ENCODE measurements around the gene STRN4.
A peak's percentile ranks its signal among the peaks of the same experiment; 100 is the strongest.
"Not testable (repeated sequence)": the region's sequence is repeated elsewhere in the genome, so short reads cannot be mapped to it uniquely, and the experiment has no call there.

STRN4 gene

DNA sequence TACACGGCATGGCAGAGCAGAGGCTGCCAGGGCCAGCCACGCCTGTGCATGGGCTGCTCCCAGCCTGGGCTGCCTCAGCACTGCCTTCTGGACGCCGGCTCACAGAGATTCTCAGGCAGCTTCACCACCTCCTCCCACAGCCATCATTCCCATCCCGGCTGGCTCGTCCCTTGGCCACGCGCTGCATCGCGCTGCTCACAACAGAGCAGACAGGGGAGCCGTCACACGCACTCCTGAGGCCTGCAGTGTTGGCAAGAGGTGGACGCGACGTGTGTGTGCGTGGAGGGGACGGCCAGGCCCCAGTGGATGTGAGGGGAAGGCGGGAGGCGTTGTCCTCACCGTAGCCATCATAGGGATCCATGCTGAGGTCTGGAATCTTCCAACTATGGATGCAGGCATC lies 21.8 kb downstream of the STRN4 start:
- DNase-seq: no peak

GRCh38 chr19:46723471-46723870 lies 22.8 kb downstream of the STRN4 start:
- no peak for DNase-seq

DNA sequence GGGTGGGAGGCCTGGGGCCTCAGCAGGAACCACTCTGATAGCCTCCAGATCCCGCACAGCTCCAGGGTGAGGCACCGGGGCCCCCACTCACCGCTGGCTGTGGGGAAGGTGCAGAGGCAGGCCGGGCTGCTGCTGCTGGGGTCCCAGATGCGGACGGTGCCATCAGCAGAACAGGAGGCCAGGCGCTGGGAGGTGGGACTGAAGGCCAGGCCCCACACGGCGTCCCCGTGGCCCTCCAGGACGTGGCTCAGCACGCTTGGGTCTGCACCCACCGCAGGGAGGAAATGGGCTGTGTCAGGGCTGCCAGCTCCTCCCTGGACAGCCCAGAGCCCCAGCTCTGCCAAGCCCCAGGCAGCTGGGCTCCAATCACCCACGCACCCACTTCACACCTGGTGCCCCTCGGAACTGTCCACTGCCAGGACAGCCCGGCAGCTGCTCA lies 23.2 kb downstream of the STRN4 start:
- no peak for DNase-seq

DNA sequence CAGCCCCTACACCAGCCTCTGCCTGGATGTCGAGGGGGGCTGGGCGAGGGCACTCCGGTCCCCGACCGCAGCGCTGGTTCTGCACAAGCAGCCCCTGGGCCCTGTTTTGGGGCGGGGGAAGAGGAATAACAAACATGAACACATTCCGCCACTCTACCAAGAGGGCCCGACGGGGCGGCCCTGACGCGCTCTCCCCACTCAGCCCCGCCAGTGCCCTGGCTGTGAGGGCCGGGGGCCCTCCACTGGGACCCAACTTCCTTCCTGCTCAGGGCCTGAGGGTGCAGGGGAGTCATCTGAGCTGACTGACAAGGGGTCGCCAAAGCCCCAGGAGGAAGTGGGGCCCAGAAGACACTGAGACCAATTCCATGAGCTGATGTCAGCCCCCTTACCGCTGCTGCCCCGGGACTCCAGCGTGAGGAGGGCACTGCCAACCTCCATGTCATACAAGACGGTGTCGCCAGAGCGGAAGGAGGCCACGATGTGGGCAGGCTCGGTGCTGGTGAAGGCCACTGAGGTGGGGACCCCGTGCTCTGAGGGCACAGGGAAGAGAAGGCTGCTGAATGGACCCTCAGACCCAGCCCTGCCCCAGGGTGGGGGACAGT lies 23.7 kb downstream of the STRN4 start:
- DNase-seq: no peak

- DNase-seq: no peak
Measured at GRCh38 chr19:46722004-46722380, 24.3 kb downstream of the STRN4 start.

- no peak for DNase-seq
Measured at GRCh38 chr19:46721269-46722003, 24.8 kb downstream of the STRN4 start.

- DNase-seq: no peak
Measured at GRCh38 chr19:46720503-46721239, 25.6 kb downstream of the STRN4 start.

GRCh38 chr19:46719629-46720502 lies 26.4 kb downstream of the STRN4 start:
- DNase-seq: no peak

DNA sequence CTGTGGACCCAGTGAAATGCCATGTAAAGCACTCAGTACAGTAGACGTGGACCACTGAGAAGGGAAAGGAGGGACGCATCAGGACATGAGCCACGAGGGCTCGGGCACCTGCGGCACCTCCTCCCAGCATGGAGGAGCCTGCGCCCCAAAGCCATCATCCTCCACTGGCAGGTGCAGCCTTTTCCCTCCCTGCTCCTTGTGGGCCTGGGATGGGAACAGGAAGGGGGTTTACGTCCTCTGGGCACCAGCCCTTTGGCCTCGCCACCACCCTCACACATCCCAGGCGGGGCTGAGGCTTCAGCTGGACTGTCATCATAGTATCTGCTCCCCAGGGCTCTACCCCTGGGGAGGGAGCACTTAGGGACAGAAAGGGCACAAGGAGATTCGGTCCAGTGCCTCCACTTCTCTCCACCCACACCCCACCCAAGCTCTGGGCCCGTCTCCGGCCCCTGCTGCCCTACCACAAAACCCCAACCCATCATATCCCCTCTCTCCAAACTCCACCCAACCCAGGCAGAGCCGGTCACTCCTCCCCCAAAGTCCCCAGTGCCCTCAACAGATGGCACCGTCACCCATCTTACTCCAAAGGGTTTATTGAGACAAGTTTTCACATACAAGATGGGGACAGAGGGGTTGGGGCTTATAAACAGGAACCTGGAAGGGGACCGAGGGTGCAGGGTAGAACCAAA lies 27.2 kb downstream of the STRN4 start:
- DNase-seq: no peak

DNA sequence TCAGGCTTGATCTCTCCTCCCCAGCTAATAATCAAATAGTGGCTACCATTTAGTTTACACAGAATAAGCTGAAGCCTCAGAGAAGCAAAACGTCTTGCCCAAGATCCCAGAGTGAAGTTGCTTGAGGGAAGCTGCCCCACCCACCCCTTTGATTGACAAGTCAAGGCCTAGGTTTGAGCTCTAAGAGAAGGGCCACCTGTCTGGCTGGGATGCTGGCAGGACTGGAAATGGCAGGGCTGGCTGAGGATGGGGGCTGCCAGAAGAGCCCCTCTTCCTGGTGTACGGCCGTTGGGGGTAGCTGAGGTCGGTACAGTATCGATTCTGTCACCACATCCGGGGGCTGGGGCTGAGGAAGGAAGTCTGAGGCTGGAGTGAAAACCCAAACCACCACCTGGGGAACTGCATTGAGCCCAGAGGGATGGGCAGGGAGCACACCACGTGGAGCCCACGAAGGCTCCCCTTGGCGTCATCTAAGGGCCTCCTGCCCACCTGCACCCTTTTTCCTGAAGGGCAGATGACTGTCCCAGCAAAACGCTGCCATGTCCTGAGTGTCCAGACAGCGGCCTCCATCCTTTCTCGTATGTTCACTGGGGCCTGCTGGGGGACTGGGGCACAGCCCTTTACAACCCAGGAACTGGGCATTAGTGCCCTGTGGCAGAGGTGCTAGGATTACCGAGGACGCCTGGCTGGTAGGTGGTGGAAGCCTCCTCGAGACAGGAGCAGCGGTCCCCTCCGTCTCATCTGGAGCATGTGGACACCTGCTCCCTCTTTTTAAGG lies 27.9 kb downstream of the STRN4 start:
- no peak for DNase-seq

DNA sequence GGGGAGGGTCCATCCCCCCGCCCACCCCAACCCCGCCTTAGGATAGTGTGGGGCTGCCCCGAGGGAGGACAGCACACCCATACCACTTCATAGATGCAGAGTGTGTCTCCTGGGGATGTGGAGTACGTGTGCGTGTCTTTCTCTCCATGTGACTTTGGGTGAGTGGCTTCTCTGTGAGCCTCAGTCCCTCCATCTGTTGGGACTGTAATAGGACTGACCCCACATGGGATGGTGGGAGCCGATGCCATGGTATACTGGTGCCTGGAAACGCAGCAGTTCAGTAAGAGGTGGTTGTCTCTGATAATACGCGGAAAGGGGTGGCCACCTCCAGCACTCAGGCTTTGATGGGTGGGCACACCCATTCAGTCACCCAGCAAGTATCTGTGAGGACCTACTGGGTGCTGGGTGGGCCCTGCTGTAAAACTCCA lies 28.5 kb downstream of the STRN4 start:
- no peak for DNase-seq

DNA sequence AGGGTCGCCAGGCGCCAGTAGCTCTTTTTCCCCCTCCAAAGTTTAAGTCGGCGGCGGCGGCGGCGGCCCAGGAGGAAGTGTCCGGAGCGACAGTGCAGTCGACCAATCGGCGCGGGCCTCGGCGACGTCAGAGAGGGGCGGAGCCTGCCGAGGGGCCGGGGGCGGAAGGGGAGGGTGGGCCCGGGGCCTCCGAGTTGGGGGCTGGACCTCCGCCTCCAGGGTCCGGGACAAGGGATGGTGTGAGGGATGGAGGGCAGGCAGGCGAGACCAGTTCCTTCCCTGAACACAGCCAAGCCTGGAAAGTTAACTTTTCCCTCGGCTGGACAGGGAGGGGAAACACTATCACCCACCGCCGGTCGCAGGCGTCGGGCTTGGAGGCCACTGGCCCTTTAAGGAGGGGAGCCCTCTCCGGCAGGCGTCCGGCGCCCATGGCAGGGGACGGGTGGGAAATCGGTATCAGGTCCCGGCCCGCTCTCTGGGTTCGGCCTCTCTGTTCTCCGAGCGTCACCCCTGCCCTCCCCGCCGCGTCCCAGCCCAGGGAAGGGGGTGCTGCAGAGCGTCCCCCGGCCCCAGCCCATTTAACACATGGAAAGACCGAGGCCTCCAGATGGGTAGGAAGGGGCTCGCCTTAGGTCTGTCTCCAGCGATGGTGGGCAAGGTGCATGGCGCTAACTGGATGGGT lies 29.1 kb downstream of the STRN4 start, which contains the start of gene PRKD2:
Gene PRKD2, minus strand, starts transcription at position 81 of the 682 bp plus-strand sequence. CDS start 744 bp downstream, outside the sequence.
- peak; percentile 59 for DNase-seq

DNA sequence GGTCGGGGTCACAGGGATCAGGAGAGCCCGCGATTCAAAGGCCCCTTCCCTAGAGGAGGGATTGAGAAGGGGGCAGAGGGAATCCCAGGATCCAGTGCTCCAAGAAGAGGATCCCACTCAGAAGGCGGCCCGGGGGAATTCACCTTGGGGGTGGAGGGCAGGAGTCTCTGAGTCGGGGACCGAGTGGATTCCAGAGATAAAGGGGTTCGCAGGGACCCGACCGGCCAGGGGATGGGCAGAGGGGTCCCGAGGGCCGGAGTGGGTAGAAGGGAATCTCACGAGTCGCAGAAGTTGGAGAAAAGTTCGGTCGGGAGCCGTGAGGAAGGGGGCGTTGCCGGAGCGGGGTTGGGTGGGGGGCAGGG lies 29.6 kb downstream of the STRN4 start:
- no peak for DNase-seq

DNA sequence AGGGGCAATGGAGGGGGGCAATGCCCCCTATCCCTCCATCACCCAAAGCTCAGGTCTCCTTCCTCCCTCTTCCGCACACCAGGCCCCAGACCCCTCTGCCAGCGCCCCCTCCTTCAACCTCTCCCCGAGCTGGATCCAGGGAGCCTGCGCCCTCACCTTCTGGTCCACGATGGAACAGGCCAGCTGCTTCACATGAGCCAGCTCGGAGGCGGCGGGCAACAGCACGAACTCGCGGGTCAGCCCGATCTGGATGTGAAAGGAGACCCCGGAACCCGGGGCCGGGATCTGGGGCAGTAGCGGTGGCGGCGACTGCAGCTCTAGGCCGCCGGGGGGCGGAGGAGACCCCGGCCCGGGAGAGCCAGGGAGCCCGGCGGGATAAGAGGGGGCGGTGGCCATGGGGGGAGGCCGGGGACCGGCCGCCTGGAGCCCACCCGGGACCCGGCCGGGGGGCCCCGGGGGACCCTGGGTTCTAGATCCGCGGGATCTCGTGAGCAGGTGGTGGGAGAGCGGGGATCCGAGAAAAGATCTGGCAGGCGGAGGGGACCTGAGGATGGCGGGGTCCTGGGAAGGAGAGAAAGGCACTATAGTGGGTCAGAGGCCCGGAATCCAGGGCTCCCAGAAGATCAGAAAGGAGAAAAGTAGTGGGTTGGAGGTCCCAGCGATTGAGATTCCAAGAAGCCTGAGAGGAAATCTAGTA lies 30.1 kb downstream of the STRN4 start:
- no peak for DNase-seq

DNA sequence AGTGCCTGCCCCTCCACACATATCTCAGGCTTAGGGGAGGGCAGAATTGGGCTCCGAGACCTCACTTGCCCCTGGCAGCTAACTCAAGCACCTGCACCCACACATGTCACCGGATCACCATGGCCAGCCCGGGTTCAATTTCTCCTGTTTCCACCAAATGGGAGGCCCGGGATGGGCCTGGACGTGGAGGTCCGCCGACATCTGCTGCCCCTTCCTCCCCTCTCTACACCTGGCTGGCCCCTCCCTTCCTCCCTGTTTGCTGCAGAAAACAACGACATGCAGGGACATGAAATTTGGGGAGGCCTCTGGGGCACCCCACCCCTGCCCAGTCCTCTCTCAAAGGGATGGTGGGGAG lies 30.7 kb downstream of the STRN4 start:
- DNase-seq: no peak

DNA sequence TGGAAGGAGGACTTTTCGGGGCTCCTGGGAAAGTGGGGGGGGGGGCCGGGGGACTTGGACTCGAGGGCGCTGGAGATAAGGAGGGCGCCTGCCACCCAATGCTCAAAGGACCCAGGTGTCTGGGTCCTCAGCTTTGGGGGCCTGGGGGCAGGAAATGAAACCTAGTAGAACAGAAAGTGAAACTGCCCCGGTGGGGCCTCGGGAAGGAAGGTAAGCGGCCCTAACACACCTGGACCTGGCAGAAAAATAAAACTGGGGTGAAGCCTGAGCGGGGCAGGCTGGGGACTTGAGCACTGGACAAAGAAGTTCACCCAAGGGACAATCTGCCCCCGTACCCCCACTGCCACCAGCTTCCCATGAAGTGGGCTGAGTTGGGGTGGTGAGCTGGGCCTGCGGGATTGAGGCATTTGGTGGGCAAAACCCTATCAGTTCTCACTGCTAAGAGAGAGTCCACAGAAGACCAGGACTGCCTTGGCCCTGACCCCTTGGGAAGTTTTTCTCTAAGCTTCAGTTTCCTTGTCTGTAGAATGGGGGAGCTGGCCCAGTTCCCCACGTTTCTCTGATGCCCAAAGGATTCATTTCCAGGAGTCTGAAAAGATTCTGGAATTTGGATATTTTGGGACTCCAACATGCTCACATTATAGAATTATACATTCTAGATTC lies 31.7 kb downstream of the STRN4 start:
- no peak for DNase-seq

DNA sequence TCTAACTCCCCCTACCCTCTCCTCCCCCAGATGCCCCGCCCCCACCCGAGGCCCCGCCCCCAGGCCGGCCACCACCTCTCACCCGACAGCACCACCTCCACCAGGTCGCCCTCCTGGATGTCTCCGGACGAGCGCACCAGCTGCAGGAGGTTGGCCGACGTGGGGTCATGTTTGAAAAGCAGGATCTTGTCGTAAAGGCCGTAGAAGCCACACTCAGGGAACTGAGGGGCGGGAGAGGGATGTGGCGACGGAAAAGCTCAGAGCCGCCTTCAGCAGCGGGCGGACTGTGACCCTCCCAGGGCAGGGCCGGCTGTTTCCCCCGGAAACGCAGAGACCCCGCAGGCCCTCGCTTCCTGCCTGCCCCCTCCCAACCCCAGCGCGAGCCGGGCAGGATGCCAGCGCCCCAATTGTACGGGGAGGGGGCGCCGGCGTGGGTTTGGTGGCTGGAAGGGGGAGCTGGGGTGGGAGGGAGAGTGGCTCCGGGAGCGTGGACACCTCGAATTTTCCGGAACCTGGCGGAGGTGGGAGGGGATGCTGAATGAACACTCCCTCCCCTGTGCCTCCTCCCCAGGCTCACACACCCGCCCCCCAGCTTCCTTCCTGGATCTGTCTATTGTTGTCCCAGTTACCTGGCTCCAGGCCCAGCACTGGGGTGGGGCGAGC lies 32.3 kb downstream of the STRN4 start:
- peak; percentile 79 for DNase-seq

- not testable (repeated sequence) for DNase-seq
Measured at GRCh38 chr19:46712768-46713338, 33.4 kb downstream of the STRN4 start.

DNA sequence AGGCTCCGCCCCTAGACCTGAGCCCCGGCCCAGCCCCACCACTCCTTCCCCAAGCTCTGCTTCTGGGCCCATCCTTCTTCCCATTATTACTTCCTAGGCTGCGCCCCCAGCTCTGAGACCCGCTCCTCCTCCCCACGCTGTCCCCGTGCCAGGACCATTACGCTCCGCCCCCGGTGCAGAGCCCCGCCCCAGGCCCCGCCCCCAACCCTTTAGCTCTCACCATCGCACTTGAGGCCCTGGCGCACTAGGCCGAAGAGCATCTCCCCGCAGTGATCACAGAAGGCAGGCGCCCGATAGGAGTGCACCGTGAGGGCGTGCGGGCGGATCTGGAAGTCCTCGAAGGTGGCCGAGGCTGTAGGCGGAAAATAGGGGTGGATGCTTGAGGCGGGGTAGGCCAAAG lies 35.6 kb downstream of the STRN4 start:
- no peak for DNase-seq

Data from DMS79 treated with DMSO at 0.1 percent for 48 hours (cell line).